HG03565 (cell line): ENCODE measurements around the gene KIRREL3.

Source experiments
- ATAC-seq: cut with Tn5 transposase; IDR thresholded peaks from one replicate; pipeline ENCODE4 v1.9.1; 2021; ENCODE audit warnings: mild to moderate bottlenecking, moderate library complexity; ENCODE audit not compliant: unreplicated experiment

The KIRREL3 gene

DNA sequence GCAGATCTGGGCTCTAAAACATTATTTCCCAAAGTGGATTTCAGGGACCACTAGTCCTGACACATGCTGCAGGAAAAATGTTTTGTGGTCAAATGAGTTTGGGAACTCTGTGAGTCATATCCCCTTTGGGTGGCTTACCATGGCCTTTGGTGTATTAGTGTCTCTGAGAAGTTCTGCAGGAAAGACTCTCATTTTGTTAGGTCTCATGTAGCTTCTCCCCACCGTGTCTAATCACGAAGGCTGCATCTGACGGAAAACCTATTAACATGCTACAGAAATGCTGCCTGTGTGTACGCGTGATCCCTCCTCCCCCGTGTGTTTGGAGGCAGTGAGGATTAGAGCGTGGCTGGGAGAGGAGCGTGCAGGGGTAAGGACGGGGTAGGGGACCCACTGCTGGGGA, 453.4 kb downstream of the KIRREL3 start:
- ATAC-seq, result no peak

DNA sequence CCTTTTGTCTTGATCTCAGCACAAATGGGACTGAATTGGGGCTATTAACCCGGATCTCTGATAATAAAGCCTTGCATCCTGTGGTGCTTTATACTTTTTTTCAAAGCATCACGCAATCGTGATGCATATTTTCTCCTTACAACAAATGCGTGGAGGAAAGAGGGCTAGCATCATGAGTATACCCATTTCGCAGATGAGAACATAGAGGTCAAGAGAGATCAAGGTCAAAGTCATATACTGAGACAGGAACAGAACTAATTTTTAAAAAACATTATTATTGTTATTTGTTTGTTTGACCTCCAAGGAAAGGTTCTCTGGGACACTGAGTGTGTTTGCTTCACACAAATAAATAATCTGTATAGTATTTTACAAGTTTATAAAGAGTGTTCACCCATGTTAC, 453.9 kb downstream of the KIRREL3 start:
- ATAC-seq, result no peak

DNA sequence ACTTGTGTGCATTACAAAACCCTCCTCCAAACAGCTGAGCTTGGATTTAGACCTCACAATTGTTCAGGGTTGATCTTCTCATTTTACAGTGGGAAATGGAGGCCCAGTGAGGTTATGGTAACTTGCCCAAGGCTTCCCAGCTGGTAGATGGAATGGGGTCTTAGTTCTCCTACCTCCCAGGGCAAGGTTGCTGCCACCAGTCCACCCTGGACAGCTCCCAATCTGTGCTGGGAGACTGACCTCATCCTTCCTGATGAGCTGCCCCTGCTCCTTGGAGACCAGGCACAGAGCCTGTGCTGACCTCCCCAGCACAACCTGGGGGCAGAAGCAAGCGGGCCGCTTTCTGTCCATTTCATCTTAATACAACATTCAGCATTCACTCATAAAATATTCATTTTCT, 454.4 kb downstream of the KIRREL3 start:
- ATAC-seq, result no peak

DNA sequence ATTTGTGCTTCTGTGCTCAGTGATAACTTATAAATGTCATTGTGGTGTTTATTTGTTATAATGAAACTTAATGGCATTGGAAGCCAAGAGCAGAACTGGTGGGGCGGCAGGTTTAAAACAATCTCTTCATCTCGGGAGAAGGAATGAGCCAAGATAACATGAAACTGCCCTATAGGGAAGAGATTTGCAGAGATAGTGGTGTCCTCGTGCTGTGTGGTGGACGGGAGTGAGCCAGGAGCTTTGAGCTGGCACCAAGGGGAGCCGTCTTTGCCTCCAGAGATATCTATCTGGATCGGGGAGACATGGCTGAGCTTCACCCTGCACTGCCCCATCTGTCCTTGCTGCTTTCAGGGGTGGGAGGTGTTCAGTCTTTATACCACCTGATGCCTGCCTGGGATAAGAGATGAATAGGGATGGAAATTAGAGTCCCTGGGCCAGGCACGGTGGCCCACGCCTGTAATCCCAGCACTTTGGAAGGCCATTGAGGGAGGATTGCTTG, 455.5 kb downstream of the KIRREL3 start:
- no peak for ATAC-seq

DNA sequence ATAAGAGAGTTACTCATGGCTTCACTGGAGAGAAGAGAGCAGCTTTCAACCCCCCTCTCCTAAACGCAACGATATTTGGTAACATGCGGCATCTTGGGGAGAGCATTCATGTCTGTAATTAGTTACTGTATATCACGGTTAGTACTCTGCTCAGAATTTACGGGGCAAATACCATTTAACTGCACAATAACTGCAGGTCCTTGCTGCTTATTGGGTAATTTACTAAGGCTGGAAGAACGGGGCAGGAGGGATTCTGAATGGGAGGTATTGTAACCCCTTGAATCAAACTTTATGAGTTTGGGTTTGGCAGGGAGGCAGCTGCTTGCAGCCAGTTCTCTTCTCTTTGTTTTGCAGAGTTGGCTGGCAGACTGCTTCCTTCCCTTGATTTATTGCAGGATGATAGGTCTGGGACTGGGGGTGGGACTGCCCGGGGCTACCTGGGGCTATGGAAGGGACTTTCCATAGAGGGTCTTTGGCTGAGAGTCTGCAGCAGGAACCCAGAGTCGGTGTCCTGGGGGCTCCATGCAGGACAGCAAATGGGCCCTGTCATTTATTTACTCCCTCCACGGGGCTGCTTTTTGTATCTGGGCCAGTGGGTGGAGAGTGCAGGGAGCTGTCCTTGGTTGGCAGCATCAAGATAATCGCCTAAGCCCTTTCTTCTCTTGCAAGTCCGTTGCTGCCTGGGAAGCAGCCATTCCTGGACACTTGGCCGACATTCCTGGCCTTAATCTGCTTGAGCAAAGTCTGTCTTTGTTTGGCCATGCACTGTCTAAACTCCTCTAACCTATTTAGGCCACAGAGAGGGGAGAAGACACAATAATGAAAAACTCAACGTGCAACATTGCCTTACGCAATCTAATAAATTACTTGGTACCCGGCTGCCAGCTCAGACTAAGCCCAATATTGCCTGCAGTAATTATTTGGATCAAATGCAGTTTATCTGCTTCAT, 456.2 kb downstream of the KIRREL3 start:
- no peak for ATAC-seq

DNA sequence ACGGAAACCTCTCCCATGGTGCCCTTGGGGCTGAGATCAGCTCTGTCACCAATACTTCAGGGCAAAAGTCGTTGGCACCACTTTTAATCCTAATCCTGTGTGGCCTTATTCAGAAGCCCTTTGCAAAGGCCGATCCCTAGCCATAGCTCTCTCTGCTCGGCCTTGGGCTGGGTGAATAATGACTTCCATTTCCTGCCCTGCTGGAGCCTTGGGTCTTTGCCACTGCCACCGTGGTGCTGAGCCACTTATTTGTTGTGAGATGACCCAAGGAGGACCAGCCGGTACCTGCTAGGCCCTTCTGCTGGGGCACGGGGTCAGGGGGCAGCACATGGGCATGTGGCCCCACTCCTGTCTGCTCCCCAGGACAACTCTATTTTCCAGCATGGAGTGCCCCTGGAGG, 456.9 kb downstream of the KIRREL3 start:
- no peak for ATAC-seq

DNA sequence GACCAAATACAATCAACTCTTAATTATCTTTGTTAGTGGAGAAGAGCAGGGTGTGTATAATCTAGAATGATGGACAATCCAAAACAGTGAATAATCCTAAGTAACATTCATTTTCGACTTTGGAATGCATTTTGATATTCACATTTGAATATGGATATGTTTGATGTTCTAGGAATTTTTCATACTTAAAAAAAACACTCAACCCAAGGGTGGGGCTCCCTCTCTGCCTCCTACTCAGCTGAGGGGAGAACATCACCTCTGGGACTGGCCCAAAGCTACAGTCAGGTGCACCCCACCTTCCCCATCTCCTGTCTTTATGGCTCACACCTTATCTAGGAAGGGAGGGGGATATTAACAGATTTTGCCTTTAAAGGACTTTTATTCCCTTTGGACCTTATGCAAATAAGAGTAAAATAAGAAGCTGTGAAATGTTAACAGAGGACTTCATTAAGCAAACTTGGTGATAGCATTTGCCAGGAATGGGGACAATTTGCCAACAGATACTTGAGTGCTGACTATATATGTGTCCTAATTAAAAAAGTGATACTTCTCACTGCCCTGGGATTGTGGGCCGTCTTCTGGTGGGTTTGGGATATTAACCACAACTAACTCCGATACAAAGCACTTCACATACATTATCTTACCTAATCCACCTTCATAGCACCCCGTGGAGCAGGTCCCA, 458.1 kb downstream of the KIRREL3 start:
- no peak for ATAC-seq

DNA sequence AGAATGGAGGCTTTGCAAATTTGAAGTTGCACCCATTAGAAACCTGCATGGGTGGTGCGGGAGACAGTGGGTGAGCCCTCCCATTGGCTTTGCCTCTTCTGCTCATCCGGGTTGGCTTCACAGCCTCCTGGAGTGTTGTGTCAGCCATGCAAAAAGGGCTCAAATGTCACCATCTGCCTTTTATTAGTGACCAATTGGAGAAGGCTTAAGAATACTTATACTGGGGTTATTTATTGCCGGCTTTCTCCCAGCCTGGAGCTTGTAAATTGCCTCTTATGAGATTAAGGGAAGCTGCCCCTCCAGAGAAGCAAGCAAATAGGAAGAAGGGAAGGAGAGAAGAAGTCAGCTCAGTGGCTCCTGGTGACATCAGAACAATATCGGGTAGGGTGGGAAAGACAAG, 462.5 kb downstream of the KIRREL3 start:
- ATAC-seq, result no peak

DNA sequence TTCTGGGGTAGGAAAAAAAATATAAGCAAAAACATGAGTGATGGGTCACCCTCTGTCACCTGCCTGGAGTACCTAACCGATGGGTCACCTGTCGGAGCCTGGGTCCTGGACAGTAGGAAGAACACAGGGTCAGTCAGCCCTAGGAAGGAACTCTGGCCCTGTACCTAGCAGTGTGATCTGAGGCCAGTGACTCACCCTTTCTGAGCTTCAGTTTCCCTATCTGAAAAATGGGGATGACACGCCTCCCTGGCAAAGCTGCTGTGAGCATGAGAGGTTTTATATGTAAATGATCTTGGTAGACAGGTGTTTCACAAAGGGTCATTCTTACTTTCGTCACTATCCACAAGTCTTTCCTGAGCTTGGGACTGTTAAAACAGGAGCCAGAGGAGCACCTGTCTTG, 463.1 kb downstream of the KIRREL3 start:
- no peak for ATAC-seq

DNA sequence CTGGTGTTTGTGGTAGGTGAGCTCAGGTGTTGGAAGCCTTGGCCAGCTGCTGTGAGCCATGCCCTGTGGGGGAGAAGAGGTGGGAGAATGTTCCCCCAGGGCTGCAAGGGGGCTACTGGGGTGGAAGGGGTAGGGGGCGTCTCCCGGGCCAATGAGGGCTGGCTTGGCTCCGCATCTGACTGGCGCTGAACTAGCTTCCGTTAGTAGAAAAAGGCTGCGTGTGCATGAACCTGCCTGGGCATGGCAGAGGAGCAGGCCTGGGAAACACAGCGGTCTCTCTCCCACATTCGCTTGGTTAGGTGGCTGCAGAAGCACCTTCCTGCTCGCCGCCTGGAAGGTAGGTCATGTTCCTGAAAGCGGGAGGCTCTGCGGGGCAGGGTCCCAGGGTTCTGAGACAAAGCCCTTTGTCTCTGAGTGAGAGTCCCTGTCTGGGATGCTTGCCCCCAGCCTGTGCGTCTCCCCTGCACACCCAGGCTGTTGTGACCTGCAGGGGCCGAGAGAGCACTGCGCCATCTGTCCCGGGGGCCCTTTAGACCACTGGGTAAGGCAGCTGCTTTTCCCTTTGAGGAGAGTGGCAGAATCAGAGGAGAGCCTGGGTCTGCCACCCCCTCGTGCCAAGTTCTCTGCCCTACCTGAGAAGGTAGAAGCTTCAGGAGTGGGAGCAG, 466.3 kb downstream of the KIRREL3 start:
- no peak for ATAC-seq

DNA sequence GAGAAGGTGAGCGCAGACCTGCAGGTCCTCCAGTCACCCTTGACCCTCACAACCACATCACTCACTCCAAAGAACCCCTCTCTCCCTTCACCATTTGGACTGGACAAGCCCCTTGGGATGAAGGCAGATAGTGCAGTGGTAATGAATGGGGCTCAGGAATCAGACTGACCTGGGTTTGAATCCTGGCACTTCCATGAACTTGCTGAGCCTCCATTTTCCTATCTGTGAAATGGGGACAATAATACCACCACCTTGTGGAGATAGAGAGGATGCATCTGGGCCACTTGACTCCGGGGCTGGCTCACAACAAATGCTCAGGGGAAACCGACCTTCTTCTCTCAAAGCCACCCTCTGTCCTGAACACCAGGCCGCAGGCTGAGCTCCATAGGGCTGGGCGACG, 467.0 kb downstream of the KIRREL3 start:
- ATAC-seq, result no peak

DNA sequence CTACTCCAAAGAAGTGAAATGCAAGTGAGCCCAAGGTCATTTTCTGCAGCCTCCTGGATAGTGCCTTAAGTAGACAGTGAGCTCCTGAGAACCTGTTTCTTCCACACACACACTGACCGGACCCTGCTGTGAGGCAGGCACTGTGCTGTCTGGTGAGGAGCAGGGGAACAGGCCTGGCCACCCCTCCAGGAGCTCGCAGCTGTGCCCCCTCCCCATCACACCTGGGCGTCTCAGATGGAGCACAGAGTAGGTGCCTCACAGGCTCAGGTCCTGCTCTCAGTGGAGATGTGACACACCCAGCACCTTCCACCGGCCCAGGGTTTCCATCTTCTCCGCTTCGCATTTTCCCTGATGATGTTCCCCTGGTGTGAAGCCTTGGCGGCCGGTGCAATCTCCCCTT, 470.2 kb downstream of the KIRREL3 start:
- ATAC-seq, result no peak

DNA sequence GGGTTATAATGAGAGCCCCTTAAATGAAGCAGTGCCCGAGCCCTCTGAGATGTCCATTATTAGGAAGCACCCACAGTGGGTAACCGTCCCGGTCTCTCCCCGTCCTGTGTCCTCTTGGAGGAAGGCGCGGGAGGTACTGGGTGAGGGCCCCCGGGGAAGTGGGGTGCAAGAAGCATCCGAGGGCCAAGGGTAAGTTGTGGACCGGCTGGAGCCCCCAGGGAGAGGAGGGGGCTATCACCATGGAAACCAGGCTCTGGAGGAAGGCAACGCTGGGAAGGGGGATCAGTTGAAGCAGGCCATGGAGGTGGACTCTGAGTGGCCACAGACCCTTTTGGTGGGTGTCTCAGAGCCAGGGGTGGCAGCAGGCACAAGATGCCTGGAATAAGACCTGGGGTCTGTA, 471.5 kb downstream of the KIRREL3 start:
- no peak for ATAC-seq

DNA sequence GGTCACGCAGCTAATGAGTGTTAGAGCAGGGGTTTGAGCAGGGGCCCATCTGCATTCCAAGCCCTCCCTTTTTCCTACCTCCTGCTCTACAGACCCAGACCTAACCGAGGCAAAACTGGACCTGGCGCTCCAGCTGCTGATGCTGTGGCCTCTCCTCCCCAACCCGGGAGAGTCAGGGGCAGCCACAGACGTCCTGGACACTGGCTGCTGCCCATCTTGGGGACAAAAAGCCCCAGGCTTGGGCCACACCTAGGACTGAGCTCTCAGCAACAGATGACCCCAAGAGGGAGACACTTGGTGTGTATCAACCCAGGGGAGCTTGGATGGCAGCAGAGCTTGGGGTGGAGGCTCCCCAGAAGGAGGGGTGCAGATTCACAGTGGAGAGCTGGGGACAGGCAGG, 472.5 kb downstream of the KIRREL3 start:
- ATAC-seq, result no peak

DNA sequence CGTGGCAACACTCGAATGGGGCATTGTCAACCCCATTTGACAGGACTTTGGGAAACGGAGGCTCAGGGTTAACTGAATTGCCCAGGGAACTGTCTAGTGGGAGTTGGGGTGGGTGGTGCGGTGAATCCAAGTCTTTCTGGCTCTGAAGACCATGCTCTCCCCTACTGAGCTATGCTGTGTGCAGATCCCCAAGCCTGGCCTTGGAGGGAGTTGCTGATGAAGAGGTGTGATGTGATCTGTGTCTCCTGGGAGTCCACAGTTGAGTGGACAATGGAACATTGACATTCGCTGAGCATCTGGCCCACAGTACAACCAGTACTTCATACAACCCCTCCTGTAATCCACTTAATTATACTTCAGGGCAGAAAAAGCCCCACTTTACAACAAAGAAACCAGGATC, 472.9 kb downstream of the KIRREL3 start:
- ATAC-seq, result no peak

DNA sequence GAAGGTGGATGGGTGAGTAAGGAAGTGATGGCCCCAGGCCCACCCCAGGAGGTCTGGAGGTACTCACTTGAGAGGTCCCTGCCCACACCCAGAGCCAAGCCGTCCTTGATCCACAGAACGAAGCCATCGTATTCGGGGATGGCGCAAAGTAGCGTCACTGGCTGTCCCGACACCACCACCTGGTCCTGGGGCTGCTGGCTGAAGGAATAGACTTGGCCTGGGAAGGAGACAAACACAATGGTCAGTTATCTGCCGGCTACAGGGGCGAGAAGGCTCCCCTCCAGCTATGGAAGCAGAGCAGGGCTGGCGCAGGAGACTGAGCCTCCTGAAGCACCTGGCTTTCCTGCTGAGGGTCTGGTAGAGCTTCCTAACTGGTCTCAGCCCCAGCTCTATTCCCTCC, 474.1 kb downstream of the KIRREL3 start:
- ATAC-seq, result no peak

DNA sequence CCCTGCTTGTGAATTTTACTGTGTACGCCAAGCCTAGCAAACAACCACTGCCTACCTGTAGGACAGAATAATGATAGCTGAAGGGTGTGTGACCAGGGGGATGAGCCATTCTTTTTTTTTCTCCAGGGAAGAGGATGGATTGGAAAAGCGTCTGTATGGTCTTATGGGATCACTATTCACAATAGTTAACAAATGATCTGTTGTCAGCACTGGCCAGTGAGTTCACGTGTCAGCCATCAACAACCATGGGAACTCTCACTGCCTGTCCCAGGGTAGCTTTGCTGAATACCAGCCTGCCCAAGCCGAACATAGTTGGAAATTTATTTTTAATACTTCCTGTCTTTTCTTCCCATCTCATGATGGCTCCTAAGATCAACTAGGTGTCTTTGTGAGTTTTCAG, 474.9 kb downstream of the KIRREL3 start:
- no peak for ATAC-seq

DNA sequence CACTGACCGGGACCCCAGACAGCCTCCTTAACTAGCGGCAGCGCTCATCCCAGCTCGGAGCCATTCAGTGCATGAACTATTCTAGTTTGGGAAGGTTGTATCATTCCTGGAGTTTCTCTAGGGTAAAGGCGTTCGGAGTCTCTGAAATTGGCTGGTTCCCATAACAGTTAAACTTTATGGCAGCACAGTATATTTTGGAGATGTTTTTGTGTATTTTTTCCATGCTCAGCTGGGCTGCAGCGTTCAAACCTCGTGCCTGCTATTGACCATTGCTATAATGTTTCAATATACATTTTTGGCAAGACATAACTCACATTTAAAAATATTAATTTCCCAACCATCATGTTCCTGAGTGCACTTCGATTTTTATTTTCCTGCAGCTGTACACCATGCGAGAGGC, 475.4 kb downstream of the KIRREL3 start:
- no peak for ATAC-seq

DNA sequence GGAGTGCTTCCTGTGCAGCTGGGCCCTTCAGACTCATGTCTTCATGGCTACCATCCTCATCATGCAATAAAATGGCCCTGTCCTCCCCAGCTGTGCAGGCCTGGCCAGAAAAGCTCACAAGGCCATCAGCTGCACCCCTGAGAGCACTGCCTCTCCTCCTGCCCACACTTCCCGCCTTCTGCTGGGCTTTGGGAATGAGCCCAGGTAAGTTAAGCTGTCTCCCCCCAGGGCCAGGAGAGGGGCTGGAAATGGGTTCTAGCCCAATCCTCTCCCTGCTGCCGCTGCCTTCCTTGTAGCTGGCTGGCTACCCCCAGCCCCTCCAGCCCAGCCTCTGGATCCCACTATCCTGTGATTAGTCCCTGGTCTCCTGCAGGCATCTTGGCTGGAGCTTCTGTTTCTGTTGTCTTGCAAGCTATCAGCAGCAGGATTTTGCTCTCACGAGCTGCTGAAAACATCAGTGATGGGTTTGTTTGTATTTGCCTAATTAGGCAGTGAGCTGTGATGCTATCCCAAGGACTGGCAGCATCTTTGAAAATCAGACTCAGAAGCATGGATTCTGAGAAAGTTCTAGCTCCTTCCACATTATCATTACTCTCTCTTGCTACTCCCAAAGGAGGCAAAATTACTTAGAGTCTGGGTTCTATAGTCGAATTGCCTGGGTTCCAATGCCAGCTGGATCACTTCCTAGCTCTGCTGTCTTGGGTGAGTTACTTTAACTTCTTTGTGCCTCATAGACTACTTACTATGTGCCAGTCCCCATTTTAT, 476.9 kb downstream of the KIRREL3 start:
- no peak for ATAC-seq

DNA sequence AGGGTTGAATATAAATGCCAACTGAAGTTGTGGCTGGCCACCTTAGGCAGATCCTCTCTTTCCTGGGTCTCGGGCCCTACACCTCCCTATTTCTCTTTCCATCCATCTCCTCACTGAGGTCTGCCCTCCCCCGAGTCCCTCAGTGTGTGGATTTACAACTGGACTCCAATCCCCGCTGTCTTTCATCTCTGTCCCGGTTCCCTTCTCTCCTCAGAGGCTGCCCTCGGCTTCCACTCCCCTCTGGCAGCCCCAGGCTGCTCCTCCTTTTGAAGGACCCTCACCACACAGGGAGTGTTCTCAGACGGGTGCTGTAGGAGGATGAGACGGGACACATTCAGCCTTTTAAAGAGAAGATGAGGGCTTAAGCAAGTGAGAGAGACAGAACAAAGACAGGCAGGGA, 478.0 kb downstream of the KIRREL3 start:
- ATAC-seq, result no peak

DNA sequence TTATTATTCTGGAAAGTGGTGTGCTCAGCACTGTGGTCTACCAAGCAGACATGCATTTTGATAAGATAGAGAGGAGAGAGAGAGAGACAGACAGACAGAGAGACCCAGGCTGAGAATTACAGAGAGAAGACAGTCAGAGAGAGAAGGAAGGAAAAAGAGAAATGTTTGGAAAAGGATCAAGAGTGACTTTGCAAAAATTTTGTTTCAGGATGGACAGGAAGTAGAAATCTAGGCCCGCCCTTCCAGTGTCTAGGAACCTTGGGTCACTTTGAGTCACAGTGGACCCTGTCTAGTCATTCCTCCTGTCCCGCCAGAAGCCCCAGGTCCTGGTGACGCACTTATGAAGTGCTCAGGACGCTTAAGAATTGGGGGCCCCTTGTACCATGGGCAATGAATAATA, 478.4 kb downstream of the KIRREL3 start:
- ATAC-seq, result no peak
